ENCODE results near the gene PARP14.

GRCh38 chr3:122687298-122687697, 6.7 kb downstream of the PARP14 start:
- no peak for TF ChIP-seq CTCF (IDR thresholded peaks at IDR 0.05; ENCODE audit: low read length)
- TF ChIP-seq EZH2 (optimal IDR thresholded peaks at IDR 0.05; ENCODE audit: low read depth, low read length) = no peak
- TF ChIP-seq EZH2phosphoT487 (IDR thresholded peaks at IDR 0.05; ENCODE audit: low read length) = no peak
